GM13976 (cell line): ENCODE results near the gene SYDE2.

Source experiments
- DNase-seq: peaks from one replicate; pipeline ENCODE4 v3.0.0; 2012; ENCODE audit warnings: low spot score
- CTCF ChIP-seq: IDR thresholded peaks from 2 replicates; pipeline ENCODE4 v1.5.1; 2012; ENCODE audit warnings: borderline replicate concordance, mild to moderate bottlenecking; ENCODE audit not compliant: insufficient read depth; ENCODE audit errors: extremely low read depth, missing control alignments, control extremely low read depth
- in situ Hi-C: fragments of 300-500 bp; cut with MboI; formaldehyde crosslinking; loops from one replicate; pipeline ENCODE4 v1.12.0; 2022; ENCODE audit warnings: low sequenced_read_pairs, mixed read lengths, inconsistent platforms; ENCODE audit not compliant: unreplicated experiment

The SYDE2 gene

GRCh38 chr1:85214654-85215053 lies 13.8 kb upstream of the SYDE2 start:
- TF ChIP-seq CTCF: no peak
- no peak for DNase-seq
- in situ Hi-C loops: no loop called here

- no peak for TF ChIP-seq CTCF
- no peak for DNase-seq
- in situ Hi-C loops: no loop called here
Measured at GRCh38 chr1:85208488-85208887, 7.7 kb upstream of the SYDE2 start.

- in situ Hi-C loops: no loop called here
- DNase-seq: no peak
- TF ChIP-seq CTCF: no peak
Measured at GRCh38 chr1:85203573-85204171, 2.9 kb upstream of the SYDE2 start.

GRCh38 chr1:85202864-85203255 lies 2.0 kb upstream of the SYDE2 start:
- in situ Hi-C loops: no loop called here
- TF ChIP-seq CTCF: no peak
- no peak for DNase-seq

GRCh38 chr1:85202092-85202863 lies 1.5 kb upstream of the SYDE2 start:
- DNase-seq: no peak
- in situ Hi-C loops: no loop called here
- TF ChIP-seq CTCF: no peak

- peak; percentile 76 for DNase-seq
- in situ Hi-C loops: no loop called here
Measured at GRCh38 chr1:85201340-85202091, 700 bp upstream of the SYDE2 start.

More at GRCh38 chr1:85201340-85202091, 700 bp upstream of the SYDE2 start:
- TF ChIP-seq CTCF: no peak
